Right cardiac atrium (tissue), 5 donors: Measurements from ENCODE around the gene KNSTRN. TPM values are rescaled to one million over a fixed set of nuclear protein-coding genes. Genes with fewer than 3 reads are reported as not detected.

ENCODE experiments used
- ATAC-seq, 2 donors: fragments of 200-7000 bp; cut with Tn5 transposase; one replicate each; pipeline versions ENCODE4 v1.8.0 to v1.9.1; 2020; ENCODE audit warnings: moderate library complexity in 2 of 2, mild to moderate bottlenecking in 1 of 2
- DNase-seq, 3 donors: peaks; one replicate each; pipeline ENCODE4 v3.0.0-alpha.2; 2020
- H3K27ac ChIP-seq: one replicate; pipeline ENCODE4 v1.5.1; 2013; ENCODE audit warnings: mild to moderate bottlenecking, low read length, control low read depth, moderate library complexity
- H3K27me3 ChIP-seq: one replicate; pipeline ENCODE4 v1.6.1; 2013; ENCODE audit not compliant: control insufficient read depth, insufficient read depth
- H3K4me1 ChIP-seq: one replicate; pipeline ENCODE4 v1.6.1; 2013; ENCODE audit warnings: low read length; ENCODE audit not compliant: control insufficient read depth, insufficient read depth
- H3K4me3 ChIP-seq: one replicate; pipeline ENCODE4 v1.5.1; 2013; ENCODE audit warnings: low read length, control low read depth
- H3K9me3 ChIP-seq: one replicate; pipeline ENCODE4 v1.6.1; 2013; ENCODE audit warnings: low read length; ENCODE audit not compliant: control insufficient read depth
- WGBS: extraction: QIAGEN DNeasy Blood & Tissue Kit; methylation state at CpG from one replicate; pipeline ENCODE4 v1.1.7; 2013; 5-methylcytosine and 5-hydroxymethylcytosine counted together
- intact Hi-C, 4 donors: fragments of 100-400 bp; cut with DNase I; formaldehyde crosslinking; loops; one replicate each; pipeline versions ENCODE4 v1.11.0 to v1.14.0; 2022 to 2023
- polyA plus RNA-seq: library from polyadenylated mRNA; stranded (reverse); fragments of 200-250 nt; gene quantifications from one replicate; pipeline ENCODE4 v1.2.3, GENCODE V29; 2013
- total RNA-seq, 4 donors: library from RNA; stranded (reverse); fragmentation: NEBNext Ultra II Directional; extraction: Animal tissue kit (Norgen Biotek cat#: 25700); gene quantifications; one replicate each; pipeline ENCODE4 v1.2.1, GENCODE V29; 2021
- donor health status: healthy with polysubstance abuse.
- donor health status: DM: no; HTN: yes; CAD: no.
- donor health status: DM: no; HTN: no; CAD: no.
- donor health status: DM: no; HTN: yes; CAD: no; lungs with severe emphysema.
- donor health status: DM: yes; HTN: yes; CAD: no.

The KNSTRN gene
- total and polyA plus RNA-seq, 5 donors = 8.9 to 10.0 (median 9.4) TPM

DNA sequence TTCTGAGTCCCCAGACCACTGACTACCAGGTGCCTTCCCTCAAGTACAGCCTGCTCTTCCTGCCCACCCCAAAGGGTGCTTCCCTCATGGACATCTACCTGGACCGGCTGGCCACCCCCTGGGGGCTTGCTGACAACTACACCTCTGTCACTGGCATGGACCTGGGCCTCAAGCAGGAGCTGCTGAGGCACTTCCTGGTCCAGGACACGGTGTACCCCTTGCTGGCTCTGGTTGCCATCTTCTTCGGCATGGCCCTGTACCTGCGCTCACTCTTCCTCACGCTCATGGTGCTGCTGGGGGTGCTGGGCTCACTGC is 15.2 kb upstream of the KNSTRN start:
- ATAC-seq = peak in 1 of 2 donors; percentile 1
- WGBS = 72% methylated on average over 5 of the region's 5 CpGs

DNA sequence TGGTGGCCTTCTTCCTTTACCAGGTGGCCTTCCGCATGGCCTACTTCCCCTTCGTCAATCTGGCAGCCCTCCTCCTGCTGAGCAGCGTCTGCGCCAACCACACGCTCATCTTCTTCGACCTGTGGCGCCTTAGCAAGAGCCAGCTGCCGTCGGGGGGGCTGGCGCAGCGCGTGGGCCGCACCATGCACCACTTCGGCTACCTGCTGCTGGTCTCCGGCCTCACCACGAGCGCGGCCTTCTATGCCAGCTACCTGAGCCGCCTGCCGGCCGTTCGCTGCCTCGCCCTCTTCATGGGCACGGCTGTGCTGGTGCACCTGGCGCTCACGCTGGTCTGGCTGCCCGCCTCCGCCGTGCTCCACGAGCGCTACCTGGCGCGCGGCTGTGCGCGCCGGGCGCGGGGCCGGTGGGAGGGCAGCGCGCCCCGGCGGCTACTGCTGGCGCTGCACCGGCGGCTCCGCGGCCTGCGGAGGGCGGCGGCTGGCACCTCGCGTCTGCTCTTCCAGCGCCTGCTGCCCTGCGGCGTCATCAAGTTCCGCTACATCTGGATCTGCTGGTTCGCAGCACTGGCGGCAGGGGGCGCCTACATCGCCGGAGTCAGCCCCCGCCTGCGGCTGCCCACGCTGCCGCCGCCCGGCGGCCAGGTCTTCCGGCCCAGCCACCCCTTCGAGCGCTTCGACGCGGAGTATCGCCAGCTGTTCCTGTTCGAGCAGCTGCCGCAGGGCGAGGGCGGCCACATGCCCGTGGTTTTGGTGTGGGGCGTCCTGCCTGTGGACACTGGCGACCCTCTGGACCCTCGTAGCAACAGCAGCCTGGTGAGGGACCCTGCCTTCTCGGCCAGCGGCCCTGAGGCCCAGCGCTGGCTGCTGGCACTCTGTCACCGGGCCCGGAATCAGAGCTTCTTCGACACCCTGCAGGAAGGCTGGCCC is 14.6 kb upstream of the KNSTRN start:
- DNase-seq (peak; percentile 85 to 93 (median 92)), ATAC-seq (peak; percentile 73 to 79)
- 15% methylated on average over 91 of the region's 91 CpGs for WGBS
- Histone ChIP-seq H3K4me1 (peaks cover 15% of the 10 kb centered on the region), H3K27me3 (no peaks in the 10 kb centered on the region), H3K9me3 (no peaks in the 10 kb centered on the region), H3K27ac (peak overlapping the region; percentile 86), H3K4me3 (no peak overlapping the region)
- intact Hi-C loops = loop anchor here in 2 of 4 donors (10.0 kb wide), 2 partner anchors 47 to 57 kb away; no protein-coding TSS in a partner anchor

More for the DNA sequence above, 15.2 kb upstream of the KNSTRN start:
- Histone ChIP-seq H3K9me3 (no peaks in the 10 kb centered on the region), H3K4me1 (peaks cover 15% of the 10 kb centered on the region), H3K27ac (peak overlapping the region; percentile 86), H3K27me3 (no peaks in the 10 kb centered on the region), H3K4me3 (no peak overlapping the region)
- intact Hi-C loops = loop anchor here in 2 of 4 donors (10.0 kb wide), 2 partner anchors 47 to 57 kb away; no protein-coding TSS in a partner anchor
- no peak for DNase-seq

DNA sequence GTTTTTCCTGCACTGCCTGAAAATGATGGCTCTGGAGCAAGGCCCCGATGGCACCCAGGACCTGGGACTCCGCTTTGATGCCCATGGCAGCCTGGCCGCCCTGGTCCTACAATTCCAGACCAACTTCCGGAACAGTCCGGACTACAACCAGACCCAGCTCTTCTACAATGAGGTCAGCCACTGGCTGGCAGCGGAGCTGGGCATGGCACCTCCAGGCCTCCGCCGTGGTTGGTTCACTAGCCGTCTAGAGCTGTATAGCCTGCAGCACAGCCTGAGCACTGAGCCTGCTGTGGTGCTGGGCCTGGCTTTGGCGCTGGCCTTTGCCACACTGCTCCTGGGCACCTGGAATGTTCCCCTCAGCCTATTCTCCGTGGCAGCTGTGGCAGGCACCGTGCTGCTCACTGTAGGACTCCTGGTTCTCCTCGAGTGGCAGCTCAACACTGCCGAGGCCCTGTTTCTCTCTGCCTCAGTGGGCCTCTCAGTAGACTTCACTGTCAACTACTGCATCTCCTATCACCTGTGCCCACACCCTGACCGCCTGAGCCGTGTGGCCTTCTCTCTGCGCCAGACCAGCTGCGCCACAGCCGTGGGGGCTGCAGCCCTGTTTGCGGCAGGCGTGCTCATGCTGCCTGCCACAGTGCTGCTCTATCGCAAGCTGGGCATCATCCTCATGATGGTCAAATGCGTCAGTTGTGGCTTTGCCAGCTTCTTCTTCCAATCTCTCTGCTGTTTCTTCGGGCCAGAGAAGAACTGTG is 13.6 kb upstream of the KNSTRN start:
- Histone ChIP-seq H3K27ac (no peak overlapping the region), H3K27me3 (no peaks in the 10 kb centered on the region), H3K9me3 (no peaks in the 10 kb centered on the region), H3K4me1 (peaks cover 15% of the 10 kb centered on the region), H3K4me3 (no peak overlapping the region)
- no peak for DNase-seq
- 96% methylated on average over 24 of the region's 24 CpGs for WGBS
- peak in 1 of 2 donors; percentile 1 for ATAC-seq
- intact Hi-C loops = loop anchor here in 2 of 4 donors (10.0 kb wide), 2 partner anchors 46 to 56 kb away; no protein-coding TSS in a partner anchor

DNA sequence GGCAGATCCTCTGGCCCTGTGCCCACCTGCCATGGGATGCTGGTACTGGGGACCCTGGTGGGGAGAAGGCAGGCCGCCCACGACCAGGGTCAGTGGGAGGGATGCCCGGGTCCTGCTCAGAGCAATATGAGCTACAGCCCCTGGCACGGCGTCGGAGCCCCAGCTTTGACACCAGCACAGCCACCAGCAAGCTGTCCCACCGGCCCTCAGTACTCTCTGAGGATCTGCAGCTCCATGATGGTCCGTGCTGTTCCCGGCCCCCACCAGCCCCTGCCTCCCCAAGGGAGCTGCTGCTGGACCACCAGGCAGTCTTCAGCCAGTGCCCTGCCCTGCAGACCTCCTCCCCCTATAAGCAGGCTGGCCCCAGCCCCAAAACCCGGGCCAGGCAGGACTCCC is 13.0 kb upstream of the KNSTRN start:
- no peak overlapping the region for H3K4me3 ChIP-seq
- DNase-seq = no peak
- 92% methylated on average over 10 of the region's 10 CpGs for WGBS
- no peaks in the 10 kb centered on the region for H3K27me3 ChIP-seq
- intact Hi-C loops = loop anchor here in 2 of 4 donors (10.0 kb wide), 2 partner anchors 45 to 55 kb away; no protein-coding TSS in a partner anchor
- peaks cover 15% of the 10 kb centered on the region for H3K4me1 ChIP-seq
- H3K9me3 ChIP-seq = no peaks in the 10 kb centered on the region
- no peak overlapping the region for H3K27ac ChIP-seq
- no peak for ATAC-seq

DNA sequence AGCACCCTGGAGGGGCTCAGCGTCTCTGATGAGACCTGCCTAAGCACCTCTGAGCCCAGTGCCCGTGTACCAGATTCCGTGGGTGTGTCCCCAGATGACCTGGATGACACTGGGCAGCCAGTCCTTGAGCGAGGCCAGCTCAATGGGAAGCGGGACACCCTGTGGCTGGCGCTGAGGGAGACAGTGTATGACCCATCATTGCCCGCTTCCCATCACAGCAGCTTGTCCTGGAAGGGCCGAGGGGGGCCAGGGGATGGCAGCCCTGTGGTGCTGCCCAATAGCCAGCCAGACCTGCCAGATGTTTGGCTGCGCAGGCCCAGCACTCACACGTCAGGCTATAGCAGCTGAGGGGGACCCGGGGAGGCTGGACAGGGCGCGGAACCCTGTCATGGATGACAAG is 12.6 kb upstream of the KNSTRN start:
- peaks cover 15% of the 10 kb centered on the region for H3K4me1 ChIP-seq
- 90% methylated on average over 13 of the region's 13 CpGs for WGBS
- no peaks in the 10 kb centered on the region for H3K9me3 ChIP-seq
- ATAC-seq (no peak), DNase-seq (no peak)
- intact Hi-C loops = loop anchor here in 2 of 4 donors (10.0 kb wide), 2 partner anchors 45 to 55 kb away; no protein-coding TSS in a partner anchor
- no peak overlapping the region for H3K4me3 ChIP-seq
- H3K27me3 ChIP-seq = no peaks in the 10 kb centered on the region
- no peak overlapping the region for H3K27ac ChIP-seq

DNA sequence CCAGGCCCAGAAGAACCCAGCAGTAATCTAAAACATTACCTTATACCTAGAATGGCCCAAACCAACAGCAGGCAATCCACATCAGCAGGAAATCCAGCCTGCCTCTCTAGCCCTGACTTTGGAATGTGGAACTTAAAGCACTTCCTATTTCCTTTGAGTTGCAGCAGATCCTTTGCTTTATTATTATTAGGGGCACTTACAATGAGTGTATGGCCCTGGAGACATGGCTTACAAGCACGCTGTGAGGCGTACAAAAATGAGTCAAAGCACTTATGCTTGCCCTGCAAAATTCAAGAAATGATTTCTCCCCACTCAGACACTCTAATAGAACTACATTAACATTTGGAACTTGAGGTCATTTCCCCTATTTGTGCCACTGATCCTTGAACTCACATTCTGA is 9.5 kb upstream of the KNSTRN start:
- H3K4me1 ChIP-seq = no peaks in the 10 kb centered on the region
- 37% methylated on average over 2 of the region's 2 CpGs for WGBS
- ATAC-seq = no peak
- no peak for DNase-seq
- no peak overlapping the region for H3K27ac ChIP-seq
- intact Hi-C loops = no loop called here
- H3K4me3 ChIP-seq = no peak overlapping the region
- no peaks in the 10 kb centered on the region for H3K27me3 ChIP-seq
- H3K9me3 ChIP-seq = no peaks in the 10 kb centered on the region

DNA sequence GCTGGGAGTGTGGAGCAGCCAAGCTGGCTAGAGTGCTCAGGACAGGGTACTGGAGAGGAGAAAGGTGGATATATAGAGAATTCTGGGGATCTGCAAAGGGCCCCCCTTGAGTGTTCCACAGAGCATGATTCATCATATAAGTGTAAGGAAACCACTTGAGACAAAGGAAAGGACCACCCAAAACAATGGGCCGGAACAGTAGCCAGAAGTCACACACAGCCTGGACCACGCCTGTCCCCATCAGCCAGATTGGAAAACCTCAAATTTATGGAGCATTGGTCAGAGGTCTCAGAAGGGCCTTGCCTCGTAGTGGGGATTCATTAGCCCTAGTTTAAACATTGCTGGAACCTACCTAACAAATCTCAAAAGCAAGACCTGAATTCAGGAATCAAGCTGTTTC is 4.9 kb upstream of the KNSTRN start:
- no peak for DNase-seq
- no peaks in the 10 kb centered on the region for H3K4me1 ChIP-seq
- no peaks in the 10 kb centered on the region for H3K9me3 ChIP-seq
- no peaks in the 10 kb centered on the region for H3K27me3 ChIP-seq
- intact Hi-C loops = no loop called here
- ATAC-seq = no peak
- no peak overlapping the region for H3K4me3 ChIP-seq
- no peak overlapping the region for H3K27ac ChIP-seq
- 80% methylated on average over 3 of the region's 3 CpGs for WGBS

DNA sequence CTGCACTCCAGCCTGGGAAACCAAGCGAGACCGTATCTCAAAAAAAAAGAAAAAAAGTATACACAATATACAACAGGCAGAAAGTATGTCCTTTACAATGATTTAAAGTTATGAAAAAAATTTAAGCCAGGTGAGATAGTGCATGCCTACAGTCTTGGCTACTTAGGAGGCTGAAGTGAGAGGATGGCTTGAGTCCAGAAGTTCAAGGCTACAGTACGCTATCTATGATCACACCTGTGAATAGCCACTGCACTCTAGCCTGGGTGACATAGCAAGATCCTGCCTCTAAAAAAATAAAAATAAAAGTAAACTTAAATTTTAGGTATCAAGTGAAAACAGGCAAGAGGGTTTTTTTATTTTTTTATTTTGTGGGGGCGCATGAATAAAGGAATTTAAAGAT is 3.1 kb upstream of the KNSTRN start:
- 79% methylated on average over 4 of the region's 4 CpGs for WGBS
- ATAC-seq (no peak), DNase-seq (no peak)
- H3K9me3 ChIP-seq = no peaks in the 10 kb centered on the region
- H3K4me3 ChIP-seq = no peak overlapping the region
- intact Hi-C loops = no loop called here
- peak overlapping the region; percentile 78 for H3K27ac ChIP-seq
- no peaks in the 10 kb centered on the region for H3K4me1 ChIP-seq
- no peaks in the 10 kb centered on the region for H3K27me3 ChIP-seq

DNA sequence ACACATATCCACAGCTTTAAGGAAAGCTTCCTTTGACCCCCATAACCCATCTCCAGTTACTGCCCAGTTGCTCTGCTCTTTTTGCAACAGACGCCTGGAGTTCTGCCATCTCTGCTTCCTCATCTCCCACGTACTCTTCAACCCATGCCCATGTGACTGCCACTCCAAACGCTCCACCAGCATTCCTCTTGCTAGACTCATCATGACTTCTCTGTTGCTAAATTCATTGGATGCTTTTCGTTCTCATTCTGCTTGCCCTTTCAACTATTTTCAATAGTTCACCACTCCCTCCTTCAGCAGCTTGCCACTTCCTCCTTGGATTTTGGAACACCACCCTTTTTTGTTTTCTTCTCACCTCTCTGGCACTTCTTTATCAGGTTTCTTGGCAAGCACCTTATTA is 2.7 kb upstream of the KNSTRN start:
- Histone ChIP-seq H3K27ac (peak overlapping the region; percentile 78), H3K27me3 (no peaks in the 10 kb centered on the region), H3K4me1 (no peaks in the 10 kb centered on the region), H3K4me3 (no peak overlapping the region), H3K9me3 (no peaks in the 10 kb centered on the region)
- peak; percentile 62 to 72 for ATAC-seq
- peak in 1 of 3 donors; percentile 75 for DNase-seq
- intact Hi-C loops = no loop called here
- WGBS = 11% methylated on average over 4 of the region's 4 CpGs

DNA sequence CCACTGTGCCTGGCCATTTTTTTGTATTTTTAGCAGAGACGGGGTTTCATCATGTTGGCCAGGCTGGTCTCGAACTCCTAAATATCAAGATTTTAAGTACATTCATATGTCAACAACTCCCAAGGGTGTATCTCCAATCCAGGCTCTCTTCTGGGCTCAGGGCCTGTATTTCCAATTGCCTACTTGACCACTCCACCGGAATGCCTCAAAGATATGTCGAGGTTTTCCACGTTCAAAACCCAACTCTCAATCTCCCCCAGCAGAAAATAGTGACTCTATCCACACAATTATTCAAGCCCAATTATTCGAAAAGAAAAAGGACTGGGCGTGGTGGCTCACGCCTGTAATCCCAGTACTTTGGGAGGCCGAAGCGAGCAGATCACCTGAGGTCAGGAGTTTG is 1.9 kb upstream of the KNSTRN start:
- Histone ChIP-seq H3K27me3 (no peaks in the 10 kb centered on the region), H3K4me3 (no peak overlapping the region), H3K9me3 (no peaks in the 10 kb centered on the region), H3K4me1 (no peaks in the 10 kb centered on the region), H3K27ac (no peak overlapping the region)
- WGBS = 95% methylated on average over 10 of the region's 10 CpGs
- intact Hi-C loops = no loop called here
- ATAC-seq = no peak
- no peak for DNase-seq
